ENCODE data around the gene ALAS2. TPM values are rescaled to one million over a fixed set of nuclear protein-coding genes. Genes with fewer than 3 reads are reported as not detected.

The ALAS2 gene
- total RNA-seq, 1 experiment from 2014 or later = not detected

DNA sequence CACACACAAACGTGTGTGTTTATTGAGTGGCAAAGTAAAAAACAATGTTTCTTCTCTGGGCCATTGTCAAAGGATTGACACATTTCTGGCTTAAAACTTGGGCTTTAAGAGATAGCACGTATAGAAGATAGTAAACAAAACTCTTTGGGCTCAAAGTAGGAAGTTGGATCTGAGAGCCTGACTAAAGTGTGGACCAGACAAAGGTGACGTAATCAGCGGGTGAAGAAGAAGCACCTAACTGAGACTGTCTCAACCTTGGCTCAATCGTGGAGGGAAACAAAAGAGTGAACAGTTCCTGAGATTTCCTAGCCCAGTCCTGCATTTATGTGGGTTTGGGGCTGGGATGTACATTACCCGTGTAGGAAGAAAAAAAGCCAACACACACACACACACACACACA is 50.4 kb downstream of the ALAS2 start:
- no peak overlapping the region for H3K27ac Mint-ChIP-seq (ENCODE audit: unreplicated experiment)
- no peak overlapping the region for H3K4me3 Mint-ChIP-seq (ENCODE audit: unreplicated experiment)
- H3K27me3 ChIP-seq (replicated peaks; ENCODE audit: control insufficient read depth, insufficient read depth, low read length) = no peaks in the 10 kb centered on the region
- no peaks in the 10 kb centered on the region for H3K4me1 ChIP-seq
- H3K36me3 ChIP-seq (ENCODE audit: control insufficient read depth, insufficient read depth, low read length) = no peaks in the 10 kb centered on the region
- ChIA-PET POLR2A (no interaction called here), CTCF (no interaction called here)
- H3K4me3 ChIP-seq (ENCODE audit: low read depth, low read length) = no peak overlapping the region
- no peaks in the 10 kb centered on the region for H3K36me3 Mint-ChIP-seq (ENCODE audit: insufficient read depth, unreplicated experiment)
- BruUV-seq (replicated peaks) = no TSS peak
- DNase-seq = no peak
- no peaks in the 10 kb centered on the region for H3K27me3 Mint-ChIP-seq (ENCODE audit: insufficient read depth, unreplicated experiment)
- no peaks in the 10 kb centered on the region for H3K9me3 Mint-ChIP-seq (ENCODE audit: unreplicated experiment)
- no peaks in the 10 kb centered on the region for H3K9me3 ChIP-seq
- TF ChIP-seq, protein P1, sequence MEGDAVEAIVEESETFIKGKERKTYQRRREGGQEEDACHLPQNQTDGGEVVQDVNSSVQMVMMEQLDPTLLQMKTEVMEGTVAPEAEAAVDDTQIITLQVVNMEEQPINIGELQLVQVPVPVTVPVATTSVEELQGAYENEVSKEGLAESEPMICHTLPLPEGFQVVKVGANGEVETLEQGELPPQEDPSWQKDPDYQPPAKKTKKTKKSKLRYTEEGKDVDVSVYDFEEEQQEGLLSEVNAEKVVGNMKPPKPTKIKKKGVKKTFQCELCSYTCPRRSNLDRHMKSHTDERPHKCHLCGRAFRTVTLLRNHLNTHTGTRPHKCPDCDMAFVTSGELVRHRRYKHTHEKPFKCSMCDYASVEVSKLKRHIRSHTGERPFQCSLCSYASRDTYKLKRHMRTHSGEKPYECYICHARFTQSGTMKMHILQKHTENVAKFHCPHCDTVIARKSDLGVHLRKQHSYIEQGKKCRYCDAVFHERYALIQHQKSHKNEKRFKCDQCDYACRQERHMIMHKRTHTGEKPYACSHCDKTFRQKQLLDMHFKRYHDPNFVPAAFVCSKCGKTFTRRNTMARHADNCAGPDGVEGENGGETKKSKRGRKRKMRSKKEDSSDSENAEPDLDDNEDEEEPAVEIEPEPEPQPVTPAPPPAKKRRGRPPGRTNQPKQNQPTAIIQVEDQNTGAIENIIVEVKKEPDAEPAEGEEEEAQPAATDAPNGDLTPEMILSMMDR (IDR thresholded peaks at IDR 0.05; ENCODE audit: insufficient read depth in 1 of 2, low read depth in 1 of 2, low read length in 1 of 2, severe bottlenecking in 1 of 2, unreplicated experiment in 1 of 2) = no peak
- intact Hi-C loops (cut with micrococcal nuclease; ENCODE audit: unreplicated experiment) = no loop called here
- no peaks in the 10 kb centered on the region for H3K4me1 Mint-ChIP-seq (ENCODE audit: low read depth, unreplicated experiment)

DNA sequence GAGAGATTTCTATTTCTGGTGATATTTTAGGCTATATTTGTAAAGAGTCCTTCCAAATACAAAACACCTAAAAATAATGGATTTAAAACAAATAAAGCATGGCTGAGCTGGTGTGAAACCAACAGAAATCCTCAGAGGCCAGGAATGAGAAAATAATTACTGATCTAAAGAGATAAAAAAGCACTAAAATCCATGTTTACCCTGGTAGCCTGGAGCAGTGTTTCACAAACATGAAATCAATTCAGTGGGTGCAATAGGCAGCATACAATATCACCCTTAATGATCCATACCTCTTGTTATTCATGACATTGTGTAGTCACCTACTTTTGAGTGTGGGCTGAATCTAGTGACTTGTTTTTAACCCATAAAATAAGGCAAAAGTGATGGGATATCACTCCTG is 51.3 kb downstream of the ALAS2 start:
- Mint-ChIP-seq H3K9me3 (ENCODE audit: unreplicated experiment) (no peaks in the 10 kb centered on the region), H3K27me3 (ENCODE audit: insufficient read depth, unreplicated experiment) (no peaks in the 10 kb centered on the region), H3K4me1 (ENCODE audit: low read depth, unreplicated experiment) (no peaks in the 10 kb centered on the region), H3K4me3 (ENCODE audit: unreplicated experiment) (no peak overlapping the region), H3K36me3 (ENCODE audit: insufficient read depth, unreplicated experiment) (no peaks in the 10 kb centered on the region), H3K27ac (ENCODE audit: unreplicated experiment) (no peak overlapping the region)
- ChIA-PET CTCF (no interaction called here), POLR2A (no interaction called here)
- no peak overlapping the region for H3K4me3 ChIP-seq (ENCODE audit: low read depth, low read length)
- TF ChIP-seq, protein P1 (IDR thresholded peaks at IDR 0.05; ENCODE audit: insufficient read depth in 1 of 2, low read depth in 1 of 2, low read length in 1 of 2, severe bottlenecking in 1 of 2, unreplicated experiment in 1 of 2) = no peak
- H3K9me3 ChIP-seq = no peaks in the 10 kb centered on the region
- no peak for DNase-seq
- BruUV-seq (replicated peaks) = no TSS peak
- H3K4me1 ChIP-seq = no peaks in the 10 kb centered on the region
- intact Hi-C loops (cut with micrococcal nuclease; ENCODE audit: unreplicated experiment) = no loop called here
- H3K36me3 ChIP-seq (ENCODE audit: control insufficient read depth, insufficient read depth, low read length) = no peaks in the 10 kb centered on the region
- H3K27me3 ChIP-seq (replicated peaks; ENCODE audit: control insufficient read depth, insufficient read depth, low read length) = no peaks in the 10 kb centered on the region

- H3K36me3 Mint-ChIP-seq (ENCODE audit: insufficient read depth, unreplicated experiment) = no peaks in the 10 kb centered on the region
- Histone ChIP-seq H3K4me1 (no peaks in the 10 kb centered on the region), H3K27me3 (replicated peaks; ENCODE audit: control insufficient read depth, insufficient read depth, low read length) (no peaks in the 10 kb centered on the region), H3K4me3 (ENCODE audit: low read depth, low read length) (no peak overlapping the region), H3K9me3 (no peaks in the 10 kb centered on the region), H3K36me3 (ENCODE audit: control insufficient read depth, insufficient read depth, low read length) (no peaks in the 10 kb centered on the region)
- TF ChIP-seq, protein P1 (IDR thresholded peaks at IDR 0.05; ENCODE audit: insufficient read depth in 1 of 2, low read depth in 1 of 2, low read length in 1 of 2, severe bottlenecking in 1 of 2, unreplicated experiment in 1 of 2) = no peak
- H3K9me3 Mint-ChIP-seq (ENCODE audit: unreplicated experiment) = no peaks in the 10 kb centered on the region
- no peaks in the 10 kb centered on the region for H3K4me1 Mint-ChIP-seq (ENCODE audit: low read depth, unreplicated experiment)
- ChIA-PET POLR2A (no interaction called here), CTCF (no interaction called here)
- H3K27me3 Mint-ChIP-seq (ENCODE audit: insufficient read depth, unreplicated experiment) = no peaks in the 10 kb centered on the region
- no peak for DNase-seq
- H3K27ac Mint-ChIP-seq (ENCODE audit: unreplicated experiment) = no peak overlapping the region
- no TSS peak for BruUV-seq (replicated peaks)
- H3K4me3 Mint-ChIP-seq (ENCODE audit: unreplicated experiment) = no peak overlapping the region
- intact Hi-C loops (cut with micrococcal nuclease; ENCODE audit: unreplicated experiment) = no loop called here
These were observed 52.3 kb downstream of the ALAS2 start for GRCh38 chrX:54978448-54978847.

All from Caco-2 (cell line).